DND-41 (cell line): ENCODE data around the gene GPC6.

Experiments
- EZH2 ChIP-seq: IDR thresholded peaks from 3 replicates; pipeline ENCODE4 v1.6.1; 2012; ENCODE audit warnings: borderline replicate concordance, low read depth, mild to moderate bottlenecking, moderate library complexity, low read length, inconsistent platforms; ENCODE audit not compliant: severe bottlenecking
- TF ChIP-seq, protein P1 (sequence below): IDR thresholded peaks from 2 replicates; pipeline ENCODE4 v1.5.1; 2012; ENCODE audit warnings: borderline replicate concordance, low read length, moderate library complexity, mild to moderate bottlenecking; ENCODE audit not compliant: poor library complexity, severe bottlenecking; ENCODE audit errors: extremely low read depth

DNA sequence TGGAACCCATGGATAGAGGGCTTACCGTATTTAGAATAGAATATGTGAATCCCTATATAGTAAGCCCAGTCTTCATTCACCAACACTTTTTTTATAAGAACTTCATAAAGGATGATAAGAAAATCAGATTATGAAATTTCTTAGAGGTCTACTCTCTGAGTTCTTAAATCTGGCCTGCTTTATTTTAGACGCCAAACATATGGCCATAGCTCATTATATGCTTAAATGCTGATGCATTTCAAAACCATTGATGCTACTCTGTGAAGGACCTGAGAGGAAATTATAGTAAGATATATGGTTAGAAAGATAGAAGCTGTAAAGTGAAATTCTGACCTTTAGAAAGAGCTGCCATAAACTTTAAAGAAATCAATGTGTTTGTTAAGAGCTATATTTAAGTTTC lies 38.3 kb downstream of the GPC6 start:
- TF ChIP-seq EZH2 = no peak
- TF ChIP-seq, protein P1, sequence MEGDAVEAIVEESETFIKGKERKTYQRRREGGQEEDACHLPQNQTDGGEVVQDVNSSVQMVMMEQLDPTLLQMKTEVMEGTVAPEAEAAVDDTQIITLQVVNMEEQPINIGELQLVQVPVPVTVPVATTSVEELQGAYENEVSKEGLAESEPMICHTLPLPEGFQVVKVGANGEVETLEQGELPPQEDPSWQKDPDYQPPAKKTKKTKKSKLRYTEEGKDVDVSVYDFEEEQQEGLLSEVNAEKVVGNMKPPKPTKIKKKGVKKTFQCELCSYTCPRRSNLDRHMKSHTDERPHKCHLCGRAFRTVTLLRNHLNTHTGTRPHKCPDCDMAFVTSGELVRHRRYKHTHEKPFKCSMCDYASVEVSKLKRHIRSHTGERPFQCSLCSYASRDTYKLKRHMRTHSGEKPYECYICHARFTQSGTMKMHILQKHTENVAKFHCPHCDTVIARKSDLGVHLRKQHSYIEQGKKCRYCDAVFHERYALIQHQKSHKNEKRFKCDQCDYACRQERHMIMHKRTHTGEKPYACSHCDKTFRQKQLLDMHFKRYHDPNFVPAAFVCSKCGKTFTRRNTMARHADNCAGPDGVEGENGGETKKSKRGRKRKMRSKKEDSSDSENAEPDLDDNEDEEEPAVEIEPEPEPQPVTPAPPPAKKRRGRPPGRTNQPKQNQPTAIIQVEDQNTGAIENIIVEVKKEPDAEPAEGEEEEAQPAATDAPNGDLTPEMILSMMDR = no peak
